Activated naive CD4-positive, alpha-beta T cell treated with anti-CD3 and anti-CD28 coated beads, Interleukin-2, amount 50 U/mL, for 24 hours (primary cell): ENCODE measurements around the gene FLRT2.

ENCODE experiments used
- H3K27ac Mint-ChIP-seq: one replicate; pipeline ENCODE4 v1.8.0; 2021; ENCODE audit warnings: mild to moderate bottlenecking, mixed read lengths
- H3K27me3 Mint-ChIP-seq: one replicate; pipeline ENCODE4 v1.8.0; 2021; ENCODE audit warnings: mixed read lengths
- H3K36me3 Mint-ChIP-seq: one replicate; pipeline ENCODE4 v1.8.0; 2021; ENCODE audit warnings: mixed read lengths
- H3K4me1 Mint-ChIP-seq: one replicate; pipeline ENCODE4 v1.8.0; 2021; ENCODE audit warnings: mixed read lengths
- H3K4me3 Mint-ChIP-seq: one replicate; pipeline ENCODE4 v1.8.0; 2021; ENCODE audit warnings: mild to moderate bottlenecking, mixed read lengths
- H3K9me3 Mint-ChIP-seq: one replicate; pipeline ENCODE4 v1.8.0; 2021; ENCODE audit warnings: mixed read lengths

FLRT2 gene

GRCh38 chr14:85620947-85621346, 91.0 kb downstream of the FLRT2 start:
- peaks cover 1% of the 10 kb centered on the region for H3K27me3 Mint-ChIP-seq
- H3K9me3 Mint-ChIP-seq: no peaks in the 10 kb centered on the region
- H3K36me3 Mint-ChIP-seq: no peaks in the 10 kb centered on the region
- H3K4me1 Mint-ChIP-seq: no peaks in the 10 kb centered on the region
- no peak overlapping the region for H3K4me3 Mint-ChIP-seq
- no peak overlapping the region for H3K27ac Mint-ChIP-seq

- H3K4me3 Mint-ChIP-seq: no peak overlapping the region
- H3K4me1 Mint-ChIP-seq: no peaks in the 10 kb centered on the region
- peaks cover 1% of the 10 kb centered on the region for H3K27me3 Mint-ChIP-seq
- H3K36me3 Mint-ChIP-seq: no peaks in the 10 kb centered on the region
- no peak overlapping the region for H3K27ac Mint-ChIP-seq
- H3K9me3 Mint-ChIP-seq: no peaks in the 10 kb centered on the region
These were observed 92.2 kb downstream of the FLRT2 start for GRCh38 chr14:85622106-85622505.

DNA sequence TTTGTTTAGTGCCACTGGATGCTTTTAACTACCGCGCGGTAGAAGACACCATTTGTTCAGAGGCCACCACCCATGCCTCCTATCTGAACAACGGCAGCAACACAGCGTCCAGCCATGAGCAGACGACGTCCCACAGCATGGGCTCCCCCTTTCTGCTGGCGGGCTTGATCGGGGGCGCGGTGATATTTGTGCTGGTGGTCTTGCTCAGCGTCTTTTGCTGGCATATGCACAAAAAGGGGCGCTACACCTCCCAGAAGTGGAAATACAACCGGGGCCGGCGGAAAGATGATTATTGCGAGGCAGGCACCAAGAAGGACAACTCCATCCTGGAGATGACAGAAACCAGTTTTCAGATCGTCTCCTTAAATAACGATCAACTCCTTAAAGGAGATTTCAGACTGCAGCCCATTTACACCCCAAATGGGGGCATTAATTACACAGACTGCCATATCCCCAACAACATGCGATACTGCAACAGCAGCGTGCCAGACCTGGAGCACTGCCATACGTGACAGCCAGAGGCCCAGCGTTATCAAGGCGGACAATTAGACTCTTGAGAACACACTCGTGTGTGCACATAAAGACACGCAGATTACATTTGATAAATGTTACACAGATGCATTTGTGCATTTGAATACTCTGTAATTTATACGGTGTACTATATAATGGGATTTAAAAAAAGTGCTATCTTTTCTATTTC, 93.2 kb downstream of the FLRT2 start:
- Mint-ChIP-seq H3K4me1 (no peaks in the 10 kb centered on the region), H3K27me3 (peaks cover 1% of the 10 kb centered on the region), H3K4me3 (no peak overlapping the region), H3K36me3 (no peaks in the 10 kb centered on the region), H3K27ac (no peak overlapping the region), H3K9me3 (no peaks in the 10 kb centered on the region)

DNA sequence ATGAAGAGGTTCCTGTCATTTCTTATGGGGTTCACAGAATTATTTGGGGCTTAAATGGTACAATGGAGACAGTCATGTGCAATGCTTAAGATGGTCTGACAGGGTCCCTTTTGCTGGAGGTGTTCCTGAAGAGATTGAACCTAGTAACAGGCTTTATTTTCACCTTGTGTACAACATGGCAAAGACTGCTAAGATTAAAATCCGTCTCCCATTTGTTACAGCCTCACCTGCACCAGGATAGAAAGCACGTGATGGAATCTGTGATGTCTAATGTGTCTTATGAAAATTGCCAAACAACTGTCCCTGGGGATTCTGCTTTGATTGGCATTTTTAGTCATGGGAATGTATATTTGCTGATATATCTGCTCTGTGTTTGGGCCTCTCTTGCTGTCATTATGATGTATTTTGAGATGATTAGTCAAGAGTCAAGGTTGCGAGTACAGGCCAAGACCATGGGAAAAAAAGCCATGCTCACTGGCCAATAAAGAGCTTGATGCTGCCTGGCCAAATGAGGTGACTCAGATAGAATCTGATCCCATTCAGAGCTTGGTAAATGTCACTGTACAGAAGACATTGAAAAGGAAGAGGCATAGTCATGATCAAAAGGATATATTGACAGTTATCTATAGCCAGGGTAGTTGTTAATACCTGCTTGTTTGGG, 96.1 kb downstream of the FLRT2 start:
- Mint-ChIP-seq H3K27me3 (peaks cover 1% of the 10 kb centered on the region), H3K4me1 (no peaks in the 10 kb centered on the region), H3K27ac (no peak overlapping the region), H3K4me3 (no peak overlapping the region), H3K36me3 (no peaks in the 10 kb centered on the region), H3K9me3 (no peaks in the 10 kb centered on the region)

- Mint-ChIP-seq H3K27me3 (no peaks in the 10 kb centered on the region), H3K9me3 (no peaks in the 10 kb centered on the region), H3K36me3 (no peaks in the 10 kb centered on the region), H3K4me3 (no peak overlapping the region), H3K4me1 (no peaks in the 10 kb centered on the region), H3K27ac (no peak overlapping the region)
These were observed 104.3 kb downstream of the FLRT2 start for GRCh38 chr14:85634205-85634604.

DNA sequence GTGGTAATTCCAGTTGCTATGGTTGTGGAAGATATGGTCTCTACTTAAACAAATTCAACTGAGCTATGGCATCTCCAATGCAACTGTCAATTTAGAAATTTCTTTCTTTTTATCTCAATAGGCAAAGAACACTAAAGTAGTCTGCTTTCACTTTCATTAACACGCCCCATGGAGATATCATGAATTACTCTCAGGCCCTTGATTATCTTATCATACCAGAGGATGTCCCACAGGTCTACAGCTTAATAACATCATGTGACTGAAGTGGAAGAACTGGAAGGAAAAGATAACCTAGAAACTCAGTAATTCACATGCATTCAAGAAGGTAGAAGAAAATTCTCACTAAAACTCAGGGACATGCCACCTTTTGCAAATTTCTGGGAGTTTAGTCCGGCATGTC, 114.3 kb downstream of the FLRT2 start:
- H3K4me1 Mint-ChIP-seq: no peaks in the 10 kb centered on the region
- H3K4me3 Mint-ChIP-seq: no peak overlapping the region
- no peaks in the 10 kb centered on the region for H3K36me3 Mint-ChIP-seq
- H3K9me3 Mint-ChIP-seq: peaks cover 5% of the 10 kb centered on the region
- no peaks in the 10 kb centered on the region for H3K27me3 Mint-ChIP-seq
- H3K27ac Mint-ChIP-seq: no peak overlapping the region

GRCh38 chr14:85653029-85653428, 123.1 kb downstream of the FLRT2 start:
- H3K27me3 Mint-ChIP-seq: no peaks in the 10 kb centered on the region
- H3K4me3 Mint-ChIP-seq: no peak overlapping the region
- no peaks in the 10 kb centered on the region for H3K36me3 Mint-ChIP-seq
- no peak overlapping the region for H3K27ac Mint-ChIP-seq
- H3K9me3 Mint-ChIP-seq: peaks cover 3% of the 10 kb centered on the region
- no peaks in the 10 kb centered on the region for H3K4me1 Mint-ChIP-seq

- no peak overlapping the region for H3K4me3 Mint-ChIP-seq
- H3K27me3 Mint-ChIP-seq: no peaks in the 10 kb centered on the region
- peaks cover 5% of the 10 kb centered on the region for H3K9me3 Mint-ChIP-seq
- H3K36me3 Mint-ChIP-seq: no peaks in the 10 kb centered on the region
- H3K4me1 Mint-ChIP-seq: no peaks in the 10 kb centered on the region
- H3K27ac Mint-ChIP-seq: no peak overlapping the region
These were observed 130.4 kb downstream of the FLRT2 start for GRCh38 chr14:85660243-85660922.

- H3K36me3 Mint-ChIP-seq: no peaks in the 10 kb centered on the region
- H3K4me1 Mint-ChIP-seq: no peaks in the 10 kb centered on the region
- no peak overlapping the region for H3K4me3 Mint-ChIP-seq
- peak overlapping the region; percentile 30 for H3K27ac Mint-ChIP-seq
- H3K27me3 Mint-ChIP-seq: no peaks in the 10 kb centered on the region
- peaks cover 5% of the 10 kb centered on the region for H3K9me3 Mint-ChIP-seq
These were observed 132.2 kb downstream of the FLRT2 start for GRCh38 chr14:85662096-85662495.

GRCh38 chr14:85663256-85663655, 133.3 kb downstream of the FLRT2 start:
- Mint-ChIP-seq H3K9me3 (no peaks in the 10 kb centered on the region), H3K36me3 (no peaks in the 10 kb centered on the region), H3K4me1 (no peaks in the 10 kb centered on the region), H3K27ac (no peak overlapping the region), H3K27me3 (no peaks in the 10 kb centered on the region), H3K4me3 (no peak overlapping the region)

- Mint-ChIP-seq H3K9me3 (no peaks in the 10 kb centered on the region), H3K27me3 (no peaks in the 10 kb centered on the region), H3K4me3 (no peak overlapping the region), H3K27ac (no peak overlapping the region), H3K36me3 (no peaks in the 10 kb centered on the region), H3K4me1 (no peaks in the 10 kb centered on the region)
These were observed 133.7 kb downstream of the FLRT2 start for GRCh38 chr14:85663667-85664066.

DNA sequence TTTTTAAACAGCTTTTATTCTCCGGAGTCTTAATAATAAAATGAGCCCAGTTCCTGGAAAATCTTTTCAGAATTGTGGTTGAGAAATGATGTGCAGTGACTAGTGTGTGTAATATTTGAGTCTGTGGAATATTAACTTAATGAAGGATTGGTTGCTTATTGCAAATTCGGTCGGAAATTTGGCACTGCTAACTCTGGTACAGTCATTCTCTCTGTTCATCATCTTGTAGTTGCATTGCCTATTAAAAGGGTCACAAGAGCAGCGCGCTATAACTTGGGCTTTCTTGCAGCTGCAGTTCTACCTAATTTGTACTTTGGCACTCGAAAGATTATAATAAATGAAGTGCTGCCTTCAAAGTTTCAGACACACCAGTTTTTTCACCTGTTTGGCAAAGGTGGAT, 146.0 kb downstream of the FLRT2 start:
- Mint-ChIP-seq H3K27ac (no peak overlapping the region), H3K4me1 (no peaks in the 10 kb centered on the region), H3K27me3 (no peaks in the 10 kb centered on the region), H3K36me3 (no peaks in the 10 kb centered on the region), H3K9me3 (no peaks in the 10 kb centered on the region), H3K4me3 (no peak overlapping the region)

- no peaks in the 10 kb centered on the region for H3K27me3 Mint-ChIP-seq
- H3K4me1 Mint-ChIP-seq: no peaks in the 10 kb centered on the region
- peaks cover 5% of the 10 kb centered on the region for H3K9me3 Mint-ChIP-seq
- H3K4me3 Mint-ChIP-seq: no peak overlapping the region
- no peak overlapping the region for H3K27ac Mint-ChIP-seq
- no peaks in the 10 kb centered on the region for H3K36me3 Mint-ChIP-seq
These were observed 157.0 kb downstream of the FLRT2 start for GRCh38 chr14:85686908-85687307.

DNA sequence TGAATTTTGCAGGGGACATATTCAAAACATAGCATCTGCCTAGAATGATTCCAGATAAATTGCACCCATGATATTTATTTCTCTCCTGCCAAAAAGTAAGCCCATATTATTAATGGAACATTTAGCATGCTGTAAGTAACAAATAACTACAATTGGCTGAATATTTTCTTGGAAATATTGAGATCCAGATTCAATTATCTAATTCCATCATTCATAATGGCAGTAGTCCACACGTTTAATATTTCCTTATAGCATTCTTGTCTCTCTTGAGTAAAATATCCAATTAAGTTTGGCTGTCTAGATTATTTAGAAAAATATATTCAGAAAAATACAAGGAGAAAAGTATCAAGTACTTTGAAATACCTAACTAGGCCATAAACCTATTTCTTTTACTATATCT, 157.5 kb downstream of the FLRT2 start:
- Mint-ChIP-seq H3K9me3 (peaks cover 5% of the 10 kb centered on the region), H3K4me3 (no peak overlapping the region), H3K4me1 (no peaks in the 10 kb centered on the region), H3K27ac (no peak overlapping the region), H3K27me3 (no peaks in the 10 kb centered on the region), H3K36me3 (no peaks in the 10 kb centered on the region)

- no peak overlapping the region for H3K4me3 Mint-ChIP-seq
- no peaks in the 10 kb centered on the region for H3K27me3 Mint-ChIP-seq
- H3K4me1 Mint-ChIP-seq: no peaks in the 10 kb centered on the region
- no peaks in the 10 kb centered on the region for H3K36me3 Mint-ChIP-seq
- H3K27ac Mint-ChIP-seq: no peak overlapping the region
- peaks cover 5% of the 10 kb centered on the region for H3K9me3 Mint-ChIP-seq
These were observed 158.1 kb downstream of the FLRT2 start for GRCh38 chr14:85688006-85688405.

DNA sequence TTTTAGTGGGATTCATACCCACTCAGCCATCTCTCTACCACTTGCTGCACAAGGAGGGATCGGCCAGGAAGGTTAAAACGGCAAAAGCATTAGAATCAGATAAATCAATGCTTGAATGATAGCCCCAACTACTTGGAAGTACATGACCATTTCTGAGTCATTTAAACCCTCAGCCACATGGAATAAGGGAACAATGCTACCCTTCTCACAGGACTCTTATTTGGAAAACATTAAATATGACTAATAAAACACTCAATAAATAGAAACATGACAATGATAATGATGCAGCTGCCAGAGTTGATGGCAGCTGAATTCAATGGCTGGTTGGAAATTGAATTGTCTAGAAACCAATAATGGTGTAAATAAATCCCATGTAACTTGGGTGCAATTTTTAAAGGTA, 165.4 kb downstream of the FLRT2 start:
- Mint-ChIP-seq H3K9me3 (no peaks in the 10 kb centered on the region), H3K36me3 (no peaks in the 10 kb centered on the region), H3K4me3 (no peak overlapping the region), H3K4me1 (no peaks in the 10 kb centered on the region), H3K27me3 (no peaks in the 10 kb centered on the region), H3K27ac (no peak overlapping the region)
